GM18511 (cell line): ENCODE data around the gene IRF7.

ENCODE experiments used
- ATAC-seq: cut with Tn5 transposase; IDR thresholded peaks from one replicate; pipeline ENCODE4 v1.9.1; 2021; ENCODE audit warnings: mild to moderate bottlenecking, moderate library complexity; ENCODE audit not compliant: unreplicated experiment

Gene IRF7

GRCh38 chr11:608791-609251 lies 6.9 kb downstream of the IRF7 start:
- ATAC-seq: no peak

DNA sequence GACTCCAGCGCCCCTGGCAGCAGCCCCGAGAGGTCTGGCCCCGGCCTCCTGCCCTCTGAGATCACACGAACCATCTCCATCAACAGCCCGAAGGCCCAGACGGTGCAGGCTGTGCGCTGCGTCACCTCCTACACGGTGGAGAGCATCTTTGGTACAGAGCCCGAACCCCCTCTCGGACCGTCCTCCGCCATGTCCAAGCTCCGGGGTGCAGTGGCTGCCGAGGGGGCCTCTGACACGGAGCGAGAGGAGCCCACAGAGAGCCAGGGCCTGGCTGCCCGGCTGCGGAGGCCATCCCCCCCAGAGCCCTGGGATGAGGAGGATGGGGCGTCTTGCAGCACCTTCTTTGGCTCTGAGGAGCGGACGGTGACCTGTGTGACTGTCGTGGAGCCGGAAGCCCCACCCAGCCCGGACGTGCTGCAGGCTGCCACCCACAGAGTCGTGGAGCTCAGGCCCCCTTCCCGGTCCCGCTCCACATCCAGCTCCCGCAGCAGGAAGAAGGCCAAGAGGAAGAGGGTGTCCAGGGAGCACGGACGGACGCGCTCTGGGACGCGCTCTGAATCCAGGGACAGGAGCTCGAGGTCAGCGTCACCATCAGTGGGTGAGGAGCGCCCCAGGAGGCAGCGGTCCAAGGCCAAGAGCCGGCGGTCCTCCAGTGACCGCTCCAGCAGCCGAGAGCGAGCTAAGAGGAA lies 7.6 kb downstream of the IRF7 start:
- ATAC-seq: no peak

- no peak for ATAC-seq
These were observed 8.6 kb downstream of the IRF7 start for GRCh38 chr11:607020-607780.

- ATAC-seq: no peak
These were observed 9.5 kb downstream of the IRF7 start for GRCh38 chr11:606245-606644.

DNA sequence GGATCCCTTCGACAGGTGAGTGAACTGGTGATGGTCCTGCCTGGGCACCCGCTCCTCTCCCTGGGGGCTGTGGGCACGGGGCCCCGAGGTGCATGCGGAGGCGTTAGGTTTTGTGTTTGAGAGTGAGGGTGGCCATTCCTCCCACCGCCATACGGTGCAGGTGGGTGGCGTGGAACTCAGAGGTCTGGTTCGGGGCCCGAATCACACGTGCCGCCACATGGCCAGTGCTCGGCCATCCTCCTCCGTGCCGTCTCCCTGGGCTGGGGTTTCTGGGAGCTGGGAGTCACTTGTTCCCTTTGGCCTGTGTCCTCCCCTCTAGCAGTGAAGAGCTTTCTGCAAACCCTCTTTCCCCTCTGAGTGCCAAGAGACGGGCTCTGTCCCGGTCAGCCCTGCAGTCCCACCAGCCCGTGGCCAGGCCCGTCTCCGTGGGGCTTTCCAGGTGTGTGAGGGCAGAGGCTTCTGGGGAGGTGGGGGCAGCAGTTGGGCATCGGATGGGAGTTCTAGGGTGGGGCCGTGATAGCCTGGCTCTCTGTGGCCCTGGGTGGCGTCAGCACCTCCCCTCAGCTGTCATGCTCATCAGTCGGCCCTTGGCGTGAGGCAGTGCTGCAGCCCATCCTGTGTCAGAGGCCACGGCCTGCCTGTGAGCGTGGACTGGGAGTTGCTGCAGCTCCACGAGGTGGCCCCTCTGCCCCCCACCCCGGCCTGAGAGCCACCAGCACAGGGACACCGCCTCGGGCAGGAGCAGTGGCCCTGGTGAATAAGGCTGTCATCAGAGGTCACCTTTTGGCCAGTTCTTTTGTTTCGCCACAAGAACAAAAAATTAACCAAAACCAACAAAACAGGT lies 10.2 kb downstream of the IRF7 start:
- no peak for ATAC-seq

DNA sequence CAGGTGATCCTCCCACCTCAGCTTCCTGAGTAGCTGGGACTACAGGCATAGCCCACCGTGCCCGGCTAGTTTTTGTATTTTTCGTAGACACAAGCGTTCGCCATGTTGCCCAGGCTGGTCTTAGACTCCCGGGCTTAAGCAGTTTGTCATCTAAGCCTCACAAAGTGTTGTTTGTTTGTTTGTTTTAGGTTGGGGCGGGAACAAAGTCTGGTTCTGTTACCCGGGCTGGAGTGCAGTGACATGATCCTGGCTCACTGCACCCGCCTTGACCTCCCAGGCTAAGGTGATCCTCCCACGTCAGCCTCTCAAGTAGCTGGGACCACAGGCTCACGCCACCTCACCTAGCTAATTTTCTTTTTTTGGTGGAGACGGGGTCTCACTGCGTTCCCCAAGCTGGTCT lies 12.6 kb downstream of the IRF7 start:
- ATAC-seq: no peak

DNA sequence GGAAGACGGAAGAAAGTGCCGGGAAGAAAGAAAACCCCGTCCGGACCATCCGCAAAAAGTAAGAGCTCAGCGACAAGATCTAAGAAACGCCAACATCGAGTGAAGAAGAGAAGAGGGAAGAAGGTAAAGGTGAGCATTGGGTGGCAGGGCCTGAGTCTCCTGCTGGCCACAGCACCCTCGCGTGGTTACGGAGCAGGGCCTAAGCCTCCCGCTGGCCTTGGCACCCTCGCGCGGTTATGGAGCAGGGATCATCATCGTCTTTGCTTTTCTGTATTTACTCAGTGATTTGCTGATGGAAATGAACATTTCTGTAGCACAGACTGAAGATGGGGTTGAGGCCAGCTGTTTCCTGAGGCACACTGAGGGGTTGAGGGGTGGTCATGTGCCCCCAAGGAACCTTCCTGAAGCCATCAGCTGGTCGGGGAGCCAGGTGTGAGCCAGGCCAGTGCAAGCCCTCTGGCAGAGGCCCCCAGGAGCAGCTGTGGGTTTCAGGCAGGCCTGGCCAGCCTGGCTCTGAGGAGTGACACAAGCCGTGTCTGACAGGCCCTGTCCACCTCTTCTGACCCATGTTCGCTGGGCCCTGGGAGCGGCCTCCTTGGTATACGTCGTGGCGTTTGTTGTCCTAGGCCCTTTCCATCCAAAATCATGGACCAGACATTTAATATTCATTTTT lies 14.0 kb downstream of the IRF7 start:
- no peak for ATAC-seq

DNA sequence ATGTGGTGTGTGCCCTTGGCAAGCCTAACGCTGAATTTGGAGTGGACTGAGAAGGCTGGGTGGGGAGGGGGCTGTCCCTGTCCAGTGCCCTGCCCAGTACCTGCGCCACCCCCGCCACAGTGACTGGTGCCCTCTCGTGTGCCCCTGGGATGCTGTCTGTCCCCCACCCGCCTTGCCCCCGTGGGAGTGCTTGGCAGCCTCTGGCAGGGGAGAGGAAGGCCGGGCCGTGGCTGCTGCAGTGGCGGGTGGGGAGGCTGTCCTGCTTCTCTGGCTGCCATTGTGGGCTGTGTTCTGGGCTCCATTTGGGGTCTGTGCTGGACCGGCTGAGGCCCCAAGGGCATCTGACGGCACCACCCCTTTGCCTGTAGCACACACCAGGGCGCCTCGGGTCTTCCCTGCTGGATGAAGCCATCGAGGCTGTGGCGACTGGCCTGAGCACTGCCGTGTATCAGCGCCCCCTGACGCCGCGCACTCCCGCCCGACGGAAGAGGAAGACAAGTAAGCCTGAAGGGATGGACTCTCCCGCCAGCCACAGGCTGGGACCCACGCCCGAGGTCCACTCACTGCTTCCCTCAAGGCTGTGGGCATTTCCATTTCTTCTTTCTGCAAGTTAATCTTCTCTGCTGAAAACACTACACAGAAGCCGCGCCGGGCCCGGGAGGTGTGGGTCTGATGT lies 17.6 kb downstream of the IRF7 start:
- ATAC-seq: no peak

DNA sequence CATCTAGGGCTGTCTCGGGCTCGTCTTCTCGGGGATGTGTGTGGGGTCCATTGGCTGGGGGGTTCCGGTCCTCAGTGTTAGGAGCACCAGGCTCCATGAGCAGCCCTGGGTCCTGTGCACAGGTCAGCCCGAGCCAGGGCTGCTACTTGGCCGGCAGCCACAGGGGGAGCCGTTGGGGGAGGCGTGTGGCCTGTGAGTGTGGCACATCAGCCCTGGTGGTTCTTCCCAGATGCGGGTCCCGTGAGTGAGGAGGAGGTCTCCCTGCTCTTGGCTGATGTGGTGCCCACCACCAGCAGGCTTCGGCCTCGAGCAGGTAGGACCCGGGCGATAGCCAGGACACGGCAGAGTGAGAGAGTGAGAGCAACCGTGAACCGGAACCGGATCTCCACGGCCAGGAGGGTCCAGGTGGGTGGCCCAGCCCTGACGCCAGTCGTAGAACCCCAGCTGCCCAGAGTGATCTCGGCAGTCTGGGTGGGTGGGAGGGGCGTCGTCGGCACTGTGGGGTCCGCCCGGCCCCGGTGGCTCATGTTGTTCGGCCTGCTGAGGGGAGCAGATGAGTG lies 18.5 kb downstream of the IRF7 start:
- no peak for ATAC-seq

DNA sequence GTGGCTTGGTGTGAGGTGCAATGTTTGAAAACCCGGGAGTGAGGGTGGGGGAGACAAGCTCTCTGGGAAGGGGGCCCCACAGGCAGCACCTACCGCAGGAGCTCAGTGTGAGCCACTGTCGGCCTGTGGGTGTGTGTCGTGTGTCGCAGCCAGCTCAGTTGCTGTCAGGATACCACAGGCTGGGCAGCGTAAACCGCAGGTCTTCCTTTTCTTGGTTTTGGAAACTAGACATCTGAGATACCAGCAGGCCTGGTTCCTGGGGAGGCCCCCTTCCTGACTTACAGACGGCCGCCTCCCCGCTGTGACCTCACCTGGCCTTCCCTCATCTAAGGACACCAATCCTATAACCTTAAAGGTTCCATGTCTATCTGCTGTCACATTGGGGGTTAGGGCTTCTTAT lies 19.4 kb downstream of the IRF7 start:
- no peak for ATAC-seq

- no peak for ATAC-seq
These were observed 20.4 kb downstream of the IRF7 start for GRCh38 chr11:595400-595799.

- ATAC-seq: no peak
These were observed 22.4 kb downstream of the IRF7 start for GRCh38 chr11:593347-593746.

DNA sequence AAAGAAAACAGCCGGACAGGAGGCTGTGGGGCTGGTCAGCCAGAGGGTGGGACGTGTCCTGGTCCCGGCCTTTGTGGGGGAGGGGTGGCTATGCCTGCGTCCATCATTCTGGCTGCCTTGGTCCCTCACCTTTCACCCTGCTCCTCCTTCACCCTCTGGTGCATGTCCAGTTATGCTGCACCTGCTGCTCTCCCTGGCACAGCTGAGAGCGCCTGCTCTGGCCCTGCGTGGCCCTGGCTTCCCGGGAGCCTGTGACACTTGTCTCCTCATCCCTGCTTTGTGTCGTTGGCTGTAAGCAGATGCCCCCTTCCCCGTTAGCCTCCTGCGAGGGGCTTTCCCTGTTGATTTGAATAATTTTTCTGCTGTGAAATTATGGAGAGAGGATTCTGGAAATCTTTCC lies 22.8 kb downstream of the IRF7 start:
- ATAC-seq: no peak

GRCh38 chr11:592501-592900 lies 23.2 kb downstream of the IRF7 start:
- no peak for ATAC-seq

DNA sequence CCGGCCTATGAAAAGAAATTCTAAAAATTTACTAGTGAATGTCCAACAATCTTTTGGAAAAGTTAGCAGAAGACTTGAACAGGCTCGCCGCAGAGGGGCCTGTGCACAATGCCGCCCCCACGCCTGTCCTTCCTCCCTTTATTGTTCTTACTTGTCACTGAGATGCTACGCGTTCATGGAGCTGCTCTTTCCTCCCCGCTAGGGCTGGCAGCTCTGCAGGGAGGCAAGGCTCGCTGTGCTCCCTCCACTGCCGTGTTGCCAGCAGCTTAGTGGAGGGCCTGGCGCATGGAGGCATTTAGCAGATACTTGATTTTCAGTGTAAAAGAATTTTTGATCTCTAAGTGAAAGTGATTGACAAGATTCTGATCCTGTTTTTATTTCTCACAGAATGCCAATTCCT lies 24.8 kb downstream of the IRF7 start:
- ATAC-seq: no peak

GRCh38 chr11:589798-590197 lies 26.0 kb downstream of the IRF7 start:
- ATAC-seq: no peak

- no peak for ATAC-seq
These were observed 27.8 kb downstream of the IRF7 start for GRCh38 chr11:587978-588380.

DNA sequence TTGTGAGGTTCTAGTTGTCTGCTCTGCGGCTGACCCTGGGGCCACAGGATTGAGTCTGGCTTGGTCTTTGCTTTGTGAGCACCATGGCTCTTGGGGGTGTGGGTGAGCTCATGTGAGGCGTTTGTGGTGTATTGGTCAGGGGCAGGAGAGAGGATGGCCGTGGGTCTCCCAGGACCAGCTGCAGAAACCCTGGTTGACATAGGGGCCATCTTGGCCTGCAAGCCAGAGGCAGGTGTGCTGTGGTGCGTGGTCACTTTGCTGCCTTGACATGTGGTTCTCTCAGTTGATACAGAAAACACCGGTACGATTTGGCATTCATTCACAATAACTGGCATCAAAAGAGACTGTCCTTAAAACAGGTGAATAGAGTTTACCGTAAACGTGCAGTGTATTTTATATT lies 28.2 kb downstream of the IRF7 start:
- ATAC-seq: no peak

GRCh38 chr11:586376-587316 lies 29.1 kb downstream of the IRF7 start:
- ATAC-seq: no peak
